Measurements from ENCODE around the gene SREBF1.

The SREBF1 gene

GRCh38 chr17:17843096-17843495 is 6.3 kb upstream of the SREBF1 start:
- H3K4me1 ChIP-seq (ENCODE audit: insufficient read depth, poor library complexity, severe bottlenecking) = peaks cover 43% of the 10 kb centered on the region
- TF ChIP-seq CTCF (IDR thresholded peaks at IDR 0.05; ENCODE audit: poor library complexity, severe bottlenecking) = no peak
- no peaks in the 10 kb centered on the region for H3K27me3 ChIP-seq (ENCODE audit: insufficient read depth, poor library complexity, severe bottlenecking)
- ATAC-seq (ENCODE audit: low read depth) (no peak), DNase-seq (ENCODE audit: low spot score) (no peak)
- H3K9me3 ChIP-seq (ENCODE audit: severe bottlenecking) = no peaks in the 10 kb centered on the region
- peak overlapping the region; percentile 98 for H3K27ac ChIP-seq (ENCODE audit: poor library complexity, severe bottlenecking)
- H3K4me3 ChIP-seq (ENCODE audit: severe bottlenecking) = no peak overlapping the region
- H3K36me3 ChIP-seq (ENCODE audit: low read depth) = no peaks in the 10 kb centered on the region

- DNase-seq (ENCODE audit: low spot score) = no peak
- peaks cover 51% of the 10 kb centered on the region for H3K4me1 ChIP-seq (ENCODE audit: insufficient read depth, poor library complexity, severe bottlenecking)
- no peak for TF ChIP-seq CTCF (IDR thresholded peaks at IDR 0.05; ENCODE audit: poor library complexity, severe bottlenecking)
- H3K9me3 ChIP-seq (ENCODE audit: severe bottlenecking) = no peaks in the 10 kb centered on the region
- H3K4me3 ChIP-seq (ENCODE audit: severe bottlenecking) = no peak overlapping the region
- H3K36me3 ChIP-seq (ENCODE audit: low read depth) = no peaks in the 10 kb centered on the region
- no peak for ATAC-seq (ENCODE audit: low read depth)
- H3K27ac ChIP-seq (ENCODE audit: poor library complexity, severe bottlenecking) = peak overlapping the region; percentile 98
- H3K27me3 ChIP-seq (ENCODE audit: insufficient read depth, poor library complexity, severe bottlenecking) = no peaks in the 10 kb centered on the region
Measured at GRCh38 chr17:17842111-17842876, 5.5 kb upstream of the SREBF1 start.

- no peak for DNase-seq (ENCODE audit: low spot score)
- ATAC-seq (ENCODE audit: low read depth) = no peak
- Histone ChIP-seq H3K36me3 (ENCODE audit: low read depth) (no peaks in the 10 kb centered on the region), H3K4me1 (ENCODE audit: insufficient read depth, poor library complexity, severe bottlenecking) (peaks cover 54% of the 10 kb centered on the region), H3K9me3 (ENCODE audit: severe bottlenecking) (no peaks in the 10 kb centered on the region), H3K27me3 (ENCODE audit: insufficient read depth, poor library complexity, severe bottlenecking) (no peaks in the 10 kb centered on the region), H3K4me3 (ENCODE audit: severe bottlenecking) (no peak overlapping the region), H3K27ac (ENCODE audit: poor library complexity, severe bottlenecking) (peak overlapping the region; percentile 98)
- TF ChIP-seq CTCF (IDR thresholded peaks at IDR 0.05; ENCODE audit: poor library complexity, severe bottlenecking) = no peak
Measured at GRCh38 chr17:17841601-17842025, 4.8 kb upstream of the SREBF1 start.

- Histone ChIP-seq H3K27ac (ENCODE audit: poor library complexity, severe bottlenecking) (peak overlapping the region; percentile 98), H3K4me1 (ENCODE audit: insufficient read depth, poor library complexity, severe bottlenecking) (peaks cover 54% of the 10 kb centered on the region), H3K36me3 (ENCODE audit: low read depth) (no peaks in the 10 kb centered on the region; the same call in 1 of the 2 replicates), H3K27me3 (ENCODE audit: insufficient read depth, poor library complexity, severe bottlenecking) (no peaks in the 10 kb centered on the region), H3K4me3 (ENCODE audit: severe bottlenecking) (no peak overlapping the region), H3K9me3 (ENCODE audit: severe bottlenecking) (no peaks in the 10 kb centered on the region)
- DNase-seq (ENCODE audit: low spot score) (no peak), ATAC-seq (ENCODE audit: low read depth) (peak; percentile 1)
- no peak for TF ChIP-seq CTCF (IDR thresholded peaks at IDR 0.05; ENCODE audit: poor library complexity, severe bottlenecking)
Measured at GRCh38 chr17:17840751-17841591, 4.2 kb upstream of the SREBF1 start.

Measured in RWPE2 (cell line).